ENCODE data around the gene GPR35. TPM values are rescaled to one million over a fixed set of nuclear protein-coding genes. Genes with fewer than 3 reads are reported as not detected.

GPR35 gene
- polyA plus RNA-seq, 1 of the 3 experiments (the other 2 are of a cell fraction): 1.2 TPM

- no peaks in the 10 kb centered on the region for H3K9me2 ChIP-seq
- H3K9me3 ChIP-seq: no peaks in the 10 kb centered on the region
- peak; percentile 20 for DNase-seq
- H3K27ac ChIP-seq (ENCODE audit: low read depth in 2 of 2, low read length in 1 of 2): no peak overlapping the region
- H4K20me1 ChIP-seq (ENCODE audit: insufficient read depth): no peaks in the 10 kb centered on the region
- 53% methylated on average over 10 of the region's 30 CpGs for WGBS (ENCODE audit: low lambda C conversion rate)
- no peak for TF ChIP-seq MXI1 (IDR thresholded peaks at IDR 0.05; ENCODE audit: low read depth, low read length)
- no peak for TF ChIP-seq FOXM1 (IDR thresholded peaks at IDR 0.05; ENCODE audit: low read depth)
- TF ChIP-seq PBX3 (IDR thresholded peaks at IDR 0.05): no peak
- TF ChIP-seq YY1 (IDR thresholded peaks at IDR 0.05; ENCODE audit: low read depth): no peak
- no peak for TF ChIP-seq MEF2A (IDR thresholded peaks at IDR 0.05; ENCODE audit: borderline replicate concordance, low read depth)
- TF ChIP-seq GABPA (IDR thresholded peaks at IDR 0.05; ENCODE audit: low read depth): no peak
- no peak for TF ChIP-seq ZBTB33 (IDR thresholded peaks at IDR 0.05; ENCODE audit: borderline replicate concordance, low read depth)
- no peak for TF ChIP-seq REST (IDR thresholded peaks at IDR 0.05; ENCODE audit: low read depth, low read length)
- POLR2A ChIA-PET: no interaction called here
- no peaks in the 10 kb centered on the region; a peak in 1 of 4 replicates for H3K4me1 ChIP-seq (ENCODE audit: control insufficient read depth in 1 of 2, insufficient read depth in 2 of 2, low read depth in 1 of 2, low read length in 1 of 2)
- H3F3A ChIP-seq (replicated peaks; ENCODE audit: insufficient read depth): no peaks in the 10 kb centered on the region
- H3K27me3 ChIP-seq (ENCODE audit: insufficient read depth): no peaks in the 10 kb centered on the region; the same call in 1 of the 2 replicates
- no peak overlapping the region for H3K4me3 ChIP-seq (ENCODE audit: low read depth in 2 of 2, low read length in 1 of 2)
- no peaks in the 10 kb centered on the region for H3K79me2 ChIP-seq (ENCODE audit: insufficient read depth)
- no peak overlapping the region for H3K4me2 ChIP-seq
- H2AFZ ChIP-seq (ENCODE audit: low read depth): no peak overlapping the region
- H3K36me3 ChIP-seq (replicated peaks in 1 of 2; ENCODE audit: control insufficient read depth in 1 of 2, insufficient read depth in 2 of 2, low read length in 1 of 2): no peaks in the 10 kb centered on the region
- CTCF ChIA-PET: interaction anchor here (1.3 to 2.0 kb wide), 2 partner anchors 193 to 194 kb away, joined by 3 to 6 read pairs; no protein-coding TSS in a partner anchor
- no peak overlapping the region for H3K9ac ChIP-seq
Observed at GRCh38 chr2:240646900-240647502, 21.7 kb downstream of the GPR35 start.

All from SK-N-SH (cell line).